Caco-2 (cell line): ENCODE measurements around the gene SRP72. TPM values are rescaled to one million over a fixed set of nuclear protein-coding genes. Genes with fewer than 3 reads are reported as not detected.

Experiments
- BruUV-seq: library from RNA; stranded (reverse); fragments of 400-500 nt; replicated peaks from 2 replicates; lab custom pipeline; 2021; lab: Mats Ljungman, UMichigan
- CTCF ChIA-PET: fragments of 300-600 bp; sonication (Branson Sonifier 250); formaldehyde crosslinking; loops from one replicate; lab custom pipeline; 2022; ENCODE audit warnings: antibody characterized with exemption; lab: Charles Lee
- POLR2A ChIA-PET: fragments of 300-600 bp; sonication (Branson Sonifier 250); formaldehyde crosslinking; loops from one replicate; lab custom pipeline; 2022; ENCODE audit warnings: antibody characterized with exemption; lab: Charles Lee
- DNase-seq, 2 experiments: peaks; one replicate each; pipeline versions ENCODE4 v3.0.0 to v3.0.0-alpha.2; 2020 to 2022
- H3K27me3 ChIP-seq: replicated peaks from 2 replicates; pipeline ENCODE4 v1.6.0; 2011; ENCODE audit warnings: low read length; ENCODE audit not compliant: control insufficient read depth, insufficient read depth
- H3K36me3 ChIP-seq: 2 replicates; pipeline ENCODE4 v1.5.1; 2011; ENCODE audit warnings: low read length; ENCODE audit not compliant: control insufficient read depth, insufficient read depth
- H3K4me1 ChIP-seq: fragments of 250-450 bp; sonication (Bioruptor Pico); 2 replicates; pipeline ENCODE4 v1.5.1; 2020; ENCODE audit warnings: mild to moderate bottlenecking
- H3K4me3 ChIP-seq: 2 replicates; pipeline ENCODE4 v1.5.1; 2011; ENCODE audit warnings: low read depth, mild to moderate bottlenecking, control low read depth, low read length
- H3K9me3 ChIP-seq: fragments of 250-450 bp; sonication (Bioruptor Pico); 2 replicates; pipeline ENCODE4 v1.5.1; 2020; ENCODE audit warnings: mild to moderate bottlenecking, moderate library complexity
- H3K27ac Mint-ChIP-seq: one replicate; pipeline ENCODE4 v1.8.0; 2022; ENCODE audit warnings: mixed read lengths; ENCODE audit not compliant: unreplicated experiment
- H3K27me3 Mint-ChIP-seq: one replicate; pipeline ENCODE4 v1.8.0; 2022; ENCODE audit warnings: mixed read lengths; ENCODE audit not compliant: insufficient read depth, unreplicated experiment
- H3K36me3 Mint-ChIP-seq: one replicate; pipeline ENCODE4 v1.8.0; 2022; ENCODE audit warnings: mild to moderate bottlenecking, mixed read lengths; ENCODE audit not compliant: insufficient read depth, unreplicated experiment
- H3K4me1 Mint-ChIP-seq: one replicate; pipeline ENCODE4 v1.8.0; 2022; ENCODE audit warnings: low read depth, mixed read lengths; ENCODE audit not compliant: unreplicated experiment
- H3K4me3 Mint-ChIP-seq: one replicate; pipeline ENCODE4 v1.8.0; 2022; ENCODE audit warnings: mild to moderate bottlenecking, moderate library complexity, mixed read lengths; ENCODE audit not compliant: unreplicated experiment
- H3K9me3 Mint-ChIP-seq: one replicate; pipeline ENCODE4 v1.8.0; 2022; ENCODE audit warnings: mixed read lengths; ENCODE audit not compliant: unreplicated experiment
- intact Hi-C: fragments of 100-400 bp; cut with micrococcal nuclease; formaldehyde crosslinking; loops from one replicate; pipeline ENCODE4 v1.10.0; 2022; ENCODE audit not compliant: unreplicated experiment
- total RNA-seq: library from RNA; stranded (reverse); gene quantifications from 2 replicates; pipeline ENCODE4 v1.2.3, GENCODE V29; 2022
- TF ChIP-seq, protein P1 (sequence below), 2 experiments: fragments of 200-600 bp in 1 of 2; IDR thresholded peaks; 1 replicate in 1 of 2; 2 replicates in 1 of 2; pipeline versions ENCODE4 v1.5.1 to v1.8.0; 2011 to 2022; ENCODE audit warnings: antibody characterized with exemption in 1 of 2, control low read depth in 1 of 2, inconsistent platforms in 1 of 2, low read depth in 1 of 2, low read length in 1 of 2, mild to moderate bottlenecking in 1 of 2, moderate library complexity in 1 of 2; ENCODE audit not compliant: insufficient read depth in 1 of 2, severe bottlenecking in 1 of 2, unreplicated experiment in 1 of 2

SRP72 gene
- total RNA-seq, 1 experiment from 2014 or later, result 116 TPM

DNA sequence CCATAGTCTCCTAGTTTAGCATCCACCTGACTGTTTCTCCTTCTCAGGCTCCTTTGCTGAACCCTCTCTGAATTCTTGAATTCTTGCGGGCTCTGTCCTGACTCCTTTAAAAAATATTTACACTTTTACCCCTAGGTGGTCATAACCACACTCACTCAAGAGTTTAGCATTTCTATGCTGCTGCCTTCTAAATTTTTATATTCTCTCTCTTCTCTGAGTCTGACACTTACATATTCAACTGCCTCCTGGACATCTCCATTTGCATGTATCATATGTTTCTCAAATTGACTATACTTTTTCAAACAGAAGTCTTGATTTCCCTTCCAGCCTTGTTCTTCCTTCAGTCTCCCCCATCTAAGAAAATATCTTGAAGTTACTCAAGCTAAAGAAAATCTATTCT is 69.7 kb downstream of the SRP72 start:
- H3K27me3 ChIP-seq, result no peaks in the 10 kb centered on the region
- H3K4me1 ChIP-seq, result no peaks in the 10 kb centered on the region
- CTCF ChIA-PET, result no interaction called here
- no peak overlapping the region for H3K27ac Mint-ChIP-seq
- TF ChIP-seq, protein P1, sequence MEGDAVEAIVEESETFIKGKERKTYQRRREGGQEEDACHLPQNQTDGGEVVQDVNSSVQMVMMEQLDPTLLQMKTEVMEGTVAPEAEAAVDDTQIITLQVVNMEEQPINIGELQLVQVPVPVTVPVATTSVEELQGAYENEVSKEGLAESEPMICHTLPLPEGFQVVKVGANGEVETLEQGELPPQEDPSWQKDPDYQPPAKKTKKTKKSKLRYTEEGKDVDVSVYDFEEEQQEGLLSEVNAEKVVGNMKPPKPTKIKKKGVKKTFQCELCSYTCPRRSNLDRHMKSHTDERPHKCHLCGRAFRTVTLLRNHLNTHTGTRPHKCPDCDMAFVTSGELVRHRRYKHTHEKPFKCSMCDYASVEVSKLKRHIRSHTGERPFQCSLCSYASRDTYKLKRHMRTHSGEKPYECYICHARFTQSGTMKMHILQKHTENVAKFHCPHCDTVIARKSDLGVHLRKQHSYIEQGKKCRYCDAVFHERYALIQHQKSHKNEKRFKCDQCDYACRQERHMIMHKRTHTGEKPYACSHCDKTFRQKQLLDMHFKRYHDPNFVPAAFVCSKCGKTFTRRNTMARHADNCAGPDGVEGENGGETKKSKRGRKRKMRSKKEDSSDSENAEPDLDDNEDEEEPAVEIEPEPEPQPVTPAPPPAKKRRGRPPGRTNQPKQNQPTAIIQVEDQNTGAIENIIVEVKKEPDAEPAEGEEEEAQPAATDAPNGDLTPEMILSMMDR (IDR thresholded peaks at IDR 0.05; ENCODE audit: insufficient read depth in 1 of 2, low read depth in 1 of 2, low read length in 1 of 2, severe bottlenecking in 1 of 2, unreplicated experiment in 1 of 2), result no peak
- H3K4me1 Mint-ChIP-seq, result no peaks in the 10 kb centered on the region
- H3K36me3 ChIP-seq, result no peaks in the 10 kb centered on the region
- H3K27me3 Mint-ChIP-seq, result no peaks in the 10 kb centered on the region
- BruUV-seq, result no TSS peak
- DNase-seq, result no peak
- POLR2A ChIA-PET, result no interaction called here
- intact Hi-C loops, result no loop called here
- H3K4me3 ChIP-seq, result no peak overlapping the region
- no peak overlapping the region for H3K4me3 Mint-ChIP-seq
- H3K36me3 Mint-ChIP-seq, result no peaks in the 10 kb centered on the region
- H3K9me3 ChIP-seq, result no peaks in the 10 kb centered on the region
- H3K9me3 Mint-ChIP-seq, result no peaks in the 10 kb centered on the region

DNA sequence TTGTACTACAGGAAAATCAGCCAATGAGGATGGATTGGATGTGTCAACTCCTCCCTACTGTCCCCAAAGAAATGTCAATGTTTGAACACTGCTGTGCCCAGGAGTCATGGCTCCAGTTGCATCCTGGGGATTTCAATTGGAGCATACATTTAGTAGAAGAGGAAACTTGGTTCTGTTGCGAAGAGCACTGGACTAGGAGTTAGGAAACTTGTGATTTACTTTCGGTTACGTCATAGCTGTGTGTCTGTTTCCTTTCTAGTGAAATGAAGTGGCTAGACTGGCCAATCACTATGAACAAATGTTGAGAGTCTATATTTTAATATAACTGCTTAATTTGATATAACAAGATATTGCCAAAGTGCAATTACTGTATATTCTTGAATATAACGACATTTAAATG is 73.4 kb downstream of the SRP72 start:
- Mint-ChIP-seq H3K27ac (no peak overlapping the region), H3K27me3 (no peaks in the 10 kb centered on the region), H3K4me3 (no peak overlapping the region), H3K36me3 (no peaks in the 10 kb centered on the region), H3K4me1 (peaks cover 5% of the 10 kb centered on the region), H3K9me3 (no peaks in the 10 kb centered on the region)
- no TSS peak for BruUV-seq
- TF ChIP-seq, protein P1 (IDR thresholded peaks at IDR 0.05; ENCODE audit: insufficient read depth in 1 of 2, low read depth in 1 of 2, low read length in 1 of 2, severe bottlenecking in 1 of 2, unreplicated experiment in 1 of 2), result no peak
- no peaks in the 10 kb centered on the region for H3K27me3 ChIP-seq
- no peak overlapping the region for H3K4me3 ChIP-seq
- 0 out of 2 replicates have a peak, but pooled peaks cover 4% of the 10 kb centered on the region for H3K4me1 ChIP-seq
- intact Hi-C loops, result loop anchor here (5.0 kb wide), 1 partner anchor 104 kb away; the partner anchor contains the start of genes PAICS and PPAT
- no peak for DNase-seq
- H3K9me3 ChIP-seq, result no peaks in the 10 kb centered on the region
- POLR2A ChIA-PET, result no interaction called here
- no peaks in the 10 kb centered on the region for H3K36me3 ChIP-seq
- CTCF ChIA-PET, result no interaction called here

DNA sequence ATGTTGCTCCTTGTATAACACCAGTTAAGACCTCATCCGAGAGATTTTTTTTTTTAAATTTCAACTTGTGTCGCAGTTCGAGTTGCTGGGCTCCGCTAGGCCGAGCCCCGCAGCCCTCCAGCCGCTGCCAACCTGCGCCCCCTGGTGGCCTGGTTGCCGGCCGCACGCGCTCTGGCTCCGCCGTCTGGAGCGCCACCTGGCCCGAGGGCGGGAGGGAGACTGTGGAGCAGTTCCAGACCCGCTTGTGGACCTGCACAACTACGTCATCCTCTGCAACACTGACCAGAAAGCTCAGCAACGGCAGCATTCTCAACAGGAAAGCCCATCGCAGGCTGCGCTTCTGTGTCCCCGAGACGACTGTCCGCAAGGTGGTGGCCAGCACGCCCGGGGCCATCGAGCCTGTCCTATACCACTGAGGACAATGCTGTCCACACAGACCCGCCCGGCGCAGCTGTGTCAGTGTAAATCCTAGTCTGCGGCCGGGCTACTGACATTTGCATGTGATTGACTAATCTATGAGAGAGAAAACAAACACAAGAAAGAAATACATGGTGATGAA is 77.2 kb downstream of the SRP72 start:
- Mint-ChIP-seq H3K36me3 (no peaks in the 10 kb centered on the region), H3K4me1 (peaks cover 5% of the 10 kb centered on the region), H3K27me3 (peaks cover 8% of the 10 kb centered on the region), H3K9me3 (no peaks in the 10 kb centered on the region), H3K27ac (no peak overlapping the region), H3K4me3 (peak overlapping the region; percentile 73)
- POLR2A ChIA-PET, result interaction anchor here (1.2 kb wide), 1 partner anchor 78 kb away, joined by 7 read pairs; no protein-coding TSS in a partner anchor
- CTCF ChIA-PET, result interaction anchor here (0.5 to 1.3 kb wide), 9 partner anchors 13 to 292 kb away, joined by 3 to 6 read pairs (median 4); partner anchors contain the start of genes PAICS and PPAT
- H3K4me3 ChIP-seq, result peak overlapping the region; percentile 30
- no peaks in the 10 kb centered on the region for H3K36me3 ChIP-seq
- intact Hi-C loops, result loop anchor here (1.0 to 5.0 kb wide), 4 partner anchors 107 to 596 kb away; partner anchors contain the start of genes CEP135, PAICS and PPAT
- DNase-seq, result peak; percentile 83 to 95
- H3K27me3 ChIP-seq, result no peaks in the 10 kb centered on the region
- BruUV-seq, result no TSS peak
- TF ChIP-seq, protein P1 (IDR thresholded peaks at IDR 0.05; ENCODE audit: insufficient read depth in 1 of 2, low read depth in 1 of 2, low read length in 1 of 2, severe bottlenecking in 1 of 2, unreplicated experiment in 1 of 2), result peak; percentile 87 to 94
- H3K9me3 ChIP-seq, result no peaks in the 10 kb centered on the region
- 0 out of 2 replicates have a peak, but pooled peaks cover 4% of the 10 kb centered on the region for H3K4me1 ChIP-seq
